ENCODE data around the gene IAH1.

Gene IAH1

DNA sequence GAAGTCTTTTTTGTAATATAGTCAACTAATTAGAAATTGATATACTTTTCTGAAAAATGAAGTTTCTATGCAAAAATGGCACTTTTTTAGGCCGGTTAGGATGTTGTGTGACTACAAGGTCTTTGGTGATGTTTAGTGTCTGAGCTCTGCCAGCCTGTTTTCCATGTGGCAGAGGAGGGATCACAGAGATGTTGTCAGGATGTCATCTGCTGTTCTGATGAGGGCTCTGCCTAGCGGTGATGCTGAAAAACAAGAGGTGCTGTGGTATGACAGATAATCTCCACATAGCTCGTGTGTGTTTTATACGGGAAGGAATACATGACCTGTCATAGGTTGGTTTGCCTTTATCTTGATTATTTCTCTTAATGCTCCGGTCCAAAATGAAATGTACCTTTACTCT is 12.0 kb upstream of the IAH1 start:
- TF ChIP-seq EP300 (IDR thresholded peaks at IDR 0.05; ENCODE audit: borderline replicate concordance) = no peak
- no peak for TF ChIP-seq RAD21 (IDR thresholded peaks at IDR 0.05; ENCODE audit: low read depth)
- TF ChIP-seq CEBPB (IDR thresholded peaks at IDR 0.05) = no peak
- TF ChIP-seq ZBTB7A (IDR thresholded peaks at IDR 0.05; ENCODE audit: low read depth) = no peak
- TF ChIP-seq YY1 (IDR thresholded peaks at IDR 0.05; ENCODE audit: low read depth) = no peak
- TF ChIP-seq NFIC (IDR thresholded peaks at IDR 0.05) = no peak
- no peak for TF ChIP-seq TCF12 (IDR thresholded peaks at IDR 0.05; ENCODE audit: low read depth)
- TF ChIP-seq CREB1 (IDR thresholded peaks at IDR 0.05; ENCODE audit: low read depth) = no peak
- TF ChIP-seq, protein P1, sequence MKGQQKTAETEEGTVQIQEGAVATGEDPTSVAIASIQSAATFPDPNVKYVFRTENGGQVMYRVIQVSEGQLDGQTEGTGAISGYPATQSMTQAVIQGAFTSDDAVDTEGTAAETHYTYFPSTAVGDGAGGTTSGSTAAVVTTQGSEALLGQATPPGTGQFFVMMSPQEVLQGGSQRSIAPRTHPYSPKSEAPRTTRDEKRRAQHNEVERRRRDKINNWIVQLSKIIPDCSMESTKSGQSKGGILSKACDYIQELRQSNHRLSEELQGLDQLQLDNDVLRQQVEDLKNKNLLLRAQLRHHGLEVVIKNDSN (IDR thresholded peaks at IDR 0.05) = no peak
- TF ChIP-seq TAF1 (IDR thresholded peaks at IDR 0.05; ENCODE audit: low read depth) = no peak
- TF ChIP-seq, protein P2, sequence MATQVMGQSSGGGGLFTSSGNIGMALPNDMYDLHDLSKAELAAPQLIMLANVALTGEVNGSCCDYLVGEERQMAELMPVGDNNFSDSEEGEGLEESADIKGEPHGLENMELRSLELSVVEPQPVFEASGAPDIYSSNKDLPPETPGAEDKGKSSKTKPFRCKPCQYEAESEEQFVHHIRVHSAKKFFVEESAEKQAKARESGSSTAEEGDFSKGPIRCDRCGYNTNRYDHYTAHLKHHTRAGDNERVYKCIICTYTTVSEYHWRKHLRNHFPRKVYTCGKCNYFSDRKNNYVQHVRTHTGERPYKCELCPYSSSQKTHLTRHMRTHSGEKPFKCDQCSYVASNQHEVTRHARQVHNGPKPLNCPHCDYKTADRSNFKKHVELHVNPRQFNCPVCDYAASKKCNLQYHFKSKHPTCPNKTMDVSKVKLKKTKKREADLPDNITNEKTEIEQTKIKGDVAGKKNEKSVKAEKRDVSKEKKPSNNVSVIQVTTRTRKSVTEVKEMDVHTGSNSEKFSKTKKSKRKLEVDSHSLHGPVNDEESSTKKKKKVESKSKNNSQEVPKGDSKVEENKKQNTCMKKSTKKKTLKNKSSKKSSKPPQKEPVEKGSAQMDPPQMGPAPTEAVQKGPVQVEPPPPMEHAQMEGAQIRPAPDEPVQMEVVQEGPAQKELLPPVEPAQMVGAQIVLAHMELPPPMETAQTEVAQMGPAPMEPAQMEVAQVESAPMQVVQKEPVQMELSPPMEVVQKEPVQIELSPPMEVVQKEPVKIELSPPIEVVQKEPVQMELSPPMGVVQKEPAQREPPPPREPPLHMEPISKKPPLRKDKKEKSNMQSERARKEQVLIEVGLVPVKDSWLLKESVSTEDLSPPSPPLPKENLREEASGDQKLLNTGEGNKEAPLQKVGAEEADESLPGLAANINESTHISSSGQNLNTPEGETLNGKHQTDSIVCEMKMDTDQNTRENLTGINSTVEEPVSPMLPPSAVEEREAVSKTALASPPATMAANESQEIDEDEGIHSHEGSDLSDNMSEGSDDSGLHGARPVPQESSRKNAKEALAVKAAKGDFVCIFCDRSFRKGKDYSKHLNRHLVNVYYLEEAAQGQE (IDR thresholded peaks at IDR 0.05; ENCODE audit: low read depth) = no peak
- no peak for TF ChIP-seq TEAD4 (IDR thresholded peaks at IDR 0.05)
- TF ChIP-seq FOXM1 (IDR thresholded peaks at IDR 0.05; ENCODE audit: borderline replicate concordance, low read depth) = no peak
- TF ChIP-seq, protein P3, sequence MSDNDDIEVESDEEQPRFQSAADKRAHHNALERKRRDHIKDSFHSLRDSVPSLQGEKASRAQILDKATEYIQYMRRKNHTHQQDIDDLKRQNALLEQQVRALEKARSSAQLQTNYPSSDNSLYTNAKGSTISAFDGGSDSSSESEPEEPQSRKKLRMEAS (IDR thresholded peaks at IDR 0.05) = no peak

DNA sequence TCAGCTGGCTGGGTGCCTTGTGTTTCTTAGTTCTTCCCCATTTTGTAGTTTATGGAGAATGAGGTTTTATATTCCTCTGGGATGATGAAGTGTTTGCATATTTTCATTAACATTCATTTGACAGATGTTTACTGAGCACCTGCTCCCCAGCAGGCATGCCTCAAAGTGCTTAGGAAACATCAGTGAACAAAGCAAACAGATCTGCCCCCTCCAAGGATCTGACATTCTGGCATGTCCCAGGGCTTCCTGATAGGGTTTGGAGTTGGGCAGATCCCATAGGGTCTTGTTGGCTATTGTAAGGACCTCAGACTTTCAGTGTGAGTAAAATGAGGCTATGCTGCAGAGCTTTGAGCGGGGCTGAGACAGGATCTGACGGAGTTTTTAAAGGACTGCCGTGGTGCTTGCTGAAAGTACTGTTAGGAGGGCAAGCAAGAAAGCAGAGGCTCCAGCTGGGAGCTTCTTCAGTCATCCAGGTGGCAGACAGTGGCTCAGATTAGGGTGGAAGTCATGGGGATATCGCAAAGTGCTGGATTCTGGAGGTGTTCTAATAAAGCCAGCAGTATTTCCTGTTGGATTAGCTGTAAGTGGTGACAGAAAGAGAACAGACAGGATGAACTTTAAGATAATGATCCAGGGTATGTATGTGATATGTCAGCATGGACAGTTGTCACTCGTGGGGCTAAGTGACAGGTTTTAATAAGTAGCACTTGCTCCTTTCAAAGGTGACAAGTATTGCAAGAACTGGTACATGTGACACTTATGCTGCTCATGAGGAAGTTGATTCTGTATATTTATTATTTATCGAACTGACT is 11.3 kb upstream of the IAH1 start:
- TF ChIP-seq YY1 (IDR thresholded peaks at IDR 0.05; ENCODE audit: low read depth) = no peak
- TF ChIP-seq TCF12 (IDR thresholded peaks at IDR 0.05; ENCODE audit: low read depth) = no peak
- no peak for TF ChIP-seq NFIC (IDR thresholded peaks at IDR 0.05)
- TF ChIP-seq, protein P2 (IDR thresholded peaks at IDR 0.05; ENCODE audit: low read depth) = no peak
- no peak for TF ChIP-seq ZBTB7A (IDR thresholded peaks at IDR 0.05; ENCODE audit: low read depth)
- no peak for TF ChIP-seq EGR1 (IDR thresholded peaks at IDR 0.05)
- TF ChIP-seq, protein P1 (IDR thresholded peaks at IDR 0.05) = no peak
- no peak for TF ChIP-seq CEBPB (IDR thresholded peaks at IDR 0.05)
- TF ChIP-seq EP300 (IDR thresholded peaks at IDR 0.05; ENCODE audit: borderline replicate concordance) = no peak
- no peak for TF ChIP-seq FOXM1 (IDR thresholded peaks at IDR 0.05; ENCODE audit: borderline replicate concordance, low read depth)
- TF ChIP-seq, protein P3 (IDR thresholded peaks at IDR 0.05) = no peak
- no peak for TF ChIP-seq TAF1 (IDR thresholded peaks at IDR 0.05; ENCODE audit: low read depth)
- TF ChIP-seq TEAD4 (IDR thresholded peaks at IDR 0.05) = no peak
- TF ChIP-seq RAD21 (IDR thresholded peaks at IDR 0.05; ENCODE audit: low read depth) = no peak
- no peak for TF ChIP-seq CREB1 (IDR thresholded peaks at IDR 0.05; ENCODE audit: low read depth)

DNA sequence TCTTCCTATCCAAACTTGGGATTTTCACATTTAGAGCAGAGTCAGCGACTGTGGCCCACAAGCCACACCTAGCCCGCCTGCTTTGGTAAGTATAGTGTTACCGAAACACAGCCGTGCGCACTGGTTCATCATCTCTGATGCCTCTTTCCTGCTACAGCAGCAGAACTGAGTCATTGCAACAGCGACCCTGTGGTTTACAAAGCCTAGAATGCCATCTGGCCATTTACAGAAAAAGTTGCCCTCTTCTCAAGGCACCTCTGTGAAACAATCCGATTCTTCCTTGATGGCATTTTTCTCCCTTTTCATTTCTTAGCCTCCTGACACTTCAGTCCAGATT is 10.7 kb upstream of the IAH1 start:
- TF ChIP-seq NFIC (IDR thresholded peaks at IDR 0.05) (no peak), ZBTB7A (IDR thresholded peaks at IDR 0.05; ENCODE audit: low read depth) (no peak)

DNA sequence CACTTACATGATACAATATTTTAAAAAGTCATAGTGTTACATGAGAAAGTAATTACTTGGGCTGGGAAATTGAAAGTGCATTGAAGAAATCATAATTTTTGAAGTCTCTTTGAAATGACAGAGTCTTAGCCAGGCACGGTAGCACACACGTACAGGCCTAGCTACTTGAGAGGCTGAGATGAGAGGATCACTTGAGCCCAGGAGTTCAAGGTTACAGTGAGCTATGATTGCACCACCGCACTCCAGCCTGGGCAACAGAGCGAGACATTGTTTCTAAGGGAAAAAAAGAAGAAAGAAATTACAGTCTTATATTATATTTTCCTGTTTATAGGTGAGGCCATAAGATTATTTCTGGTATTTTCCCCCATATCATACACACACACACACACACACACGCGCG is 9.2 kb upstream of the IAH1 start:
- TF ChIP-seq, protein P1 (IDR thresholded peaks at IDR 0.05) = no peak
- TF ChIP-seq TCF12 (IDR thresholded peaks at IDR 0.05; ENCODE audit: low read depth) (no peak), CREB1 (IDR thresholded peaks at IDR 0.05; ENCODE audit: low read depth) (no peak), TAF1 (IDR thresholded peaks at IDR 0.05; ENCODE audit: low read depth) (no peak), YY1 (IDR thresholded peaks at IDR 0.05; ENCODE audit: low read depth) (no peak), CEBPB (IDR thresholded peaks at IDR 0.05) (no peak), NFIC (IDR thresholded peaks at IDR 0.05) (no peak), ZBTB7A (IDR thresholded peaks at IDR 0.05; ENCODE audit: low read depth) (no peak), EGR1 (IDR thresholded peaks at IDR 0.05) (no peak), RAD21 (IDR thresholded peaks at IDR 0.05; ENCODE audit: low read depth) (no peak), EP300 (IDR thresholded peaks at IDR 0.05; ENCODE audit: borderline replicate concordance) (no peak), TEAD4 (IDR thresholded peaks at IDR 0.05) (no peak), FOXM1 (IDR thresholded peaks at IDR 0.05; ENCODE audit: borderline replicate concordance, low read depth) (no peak)
- TF ChIP-seq, protein P2 (IDR thresholded peaks at IDR 0.05; ENCODE audit: low read depth) = no peak
- TF ChIP-seq, protein P3 (IDR thresholded peaks at IDR 0.05) = no peak

Measured in Ishikawa (cell line).